BLaER1 (cell line): Measurements from ENCODE around the gene GALNTL6.

Experiments used
- H3K27ac ChIP-seq: shearing (Covaris generic); formaldehyde crosslinking; 2 replicates; pipeline ENCODE4 v1.8.1; 2022
- H3K27me3 ChIP-seq: shearing (Covaris generic); formaldehyde crosslinking; 2 replicates; pipeline ENCODE4 v1.8.1; 2022
- H3K36me3 ChIP-seq: shearing (Covaris generic); formaldehyde crosslinking; 2 replicates; pipeline ENCODE4 v1.8.1; 2022
- H3K4me1 ChIP-seq: shearing (Covaris generic); formaldehyde crosslinking; 2 replicates; pipeline ENCODE4 v1.8.1; 2022
- H3K4me2 ChIP-seq: shearing (Covaris generic); formaldehyde crosslinking; 2 replicates; pipeline ENCODE4 v1.8.1; 2022
- H3K4me3 ChIP-seq: shearing (Covaris generic); formaldehyde crosslinking; 2 replicates; pipeline ENCODE4 v1.8.1; 2022
- H3K9ac ChIP-seq: shearing (Covaris generic); formaldehyde crosslinking; 2 replicates; pipeline ENCODE4 v1.8.1; 2022
- H3K9me3 ChIP-seq: shearing (Covaris generic); formaldehyde crosslinking; 2 replicates; pipeline ENCODE4 v1.8.1; 2022
- H4K20me1 ChIP-seq: shearing (Covaris generic); formaldehyde crosslinking; 2 replicates; pipeline ENCODE4 v1.8.1; 2022
- Cebpa-rat ChIP-seq: shearing (Covaris generic); IDR thresholded peaks from 2 replicates; pipeline ENCODE4 v1.8.1; 2022

GALNTL6 gene

GRCh38 chr4:172311682-172312081 is 498.5 kb downstream of the GALNTL6 start:
- Histone ChIP-seq H3K9me3 (peaks cover 8% of the 10 kb centered on the region; the same call in 1 of the 2 replicates), H3K4me1 (peaks cover 9% of the 10 kb centered on the region), H3K36me3 (no peaks in the 10 kb centered on the region), H3K27me3 (no peaks in the 10 kb centered on the region), H3K9ac (no peak overlapping the region), H3K4me2 (no peak overlapping the region), H3K27ac (no peak overlapping the region), H4K20me1 (no peaks in the 10 kb centered on the region), H3K4me3 (no peak overlapping the region)
- no peak for TF ChIP-seq Cebpa-rat

- Histone ChIP-seq H3K36me3 (no peaks in the 10 kb centered on the region), H3K4me3 (no peak overlapping the region), H3K27ac (no peak overlapping the region), H3K9ac (no peak overlapping the region), H3K4me1 (peaks cover 32% of the 10 kb centered on the region), H3K9me3 (0 out of 2 replicates have a peak, but pooled peaks cover 5% of the 10 kb centered on the region), H3K4me2 (no peak overlapping the region), H4K20me1 (no peaks in the 10 kb centered on the region), H3K27me3 (peaks cover 10% of the 10 kb centered on the region; the same call in 1 of the 2 replicates)
- TF ChIP-seq Cebpa-rat = no peak
Measured at GRCh38 chr4:172323288-172323687, 510.1 kb downstream of the GALNTL6 start.

- Histone ChIP-seq H3K4me2 (no peak overlapping the region), H3K4me1 (no peaks in the 10 kb centered on the region), H3K9me3 (no peaks in the 10 kb centered on the region), H3K36me3 (no peaks in the 10 kb centered on the region), H3K9ac (no peak overlapping the region), H4K20me1 (no peaks in the 10 kb centered on the region), H3K27ac (no peak overlapping the region), H3K27me3 (no peaks in the 10 kb centered on the region), H3K4me3 (no peak overlapping the region)
- TF ChIP-seq Cebpa-rat = no peak
Measured at GRCh38 chr4:172344308-172344938, 531.2 kb downstream of the GALNTL6 start.

- Histone ChIP-seq H3K4me3 (no peak overlapping the region), H3K4me2 (no peak overlapping the region), H3K9me3 (no peaks in the 10 kb centered on the region), H4K20me1 (no peaks in the 10 kb centered on the region), H3K9ac (no peak overlapping the region), H3K36me3 (no peaks in the 10 kb centered on the region), H3K27ac (no peak overlapping the region), H3K27me3 (no peaks in the 10 kb centered on the region), H3K4me1 (no peaks in the 10 kb centered on the region)
- no peak for TF ChIP-seq Cebpa-rat
Measured at GRCh38 chr4:172348426-172348825, 535.2 kb downstream of the GALNTL6 start.

- H3K36me3 ChIP-seq = no peaks in the 10 kb centered on the region
- no peak for TF ChIP-seq Cebpa-rat
- H3K27ac ChIP-seq = no peak overlapping the region
- no peaks in the 10 kb centered on the region for H3K4me1 ChIP-seq
- H3K4me3 ChIP-seq = no peak overlapping the region
- no peaks in the 10 kb centered on the region for H3K27me3 ChIP-seq
- no peaks in the 10 kb centered on the region for H3K9me3 ChIP-seq
- H4K20me1 ChIP-seq = no peaks in the 10 kb centered on the region
- no peak overlapping the region for H3K4me2 ChIP-seq
- no peak overlapping the region for H3K9ac ChIP-seq
Measured at GRCh38 chr4:172352356-172352755, 539.2 kb downstream of the GALNTL6 start.

GRCh38 chr4:172356016-172356415 is 542.8 kb downstream of the GALNTL6 start:
- H3K4me1 ChIP-seq = no peaks in the 10 kb centered on the region
- no peak overlapping the region for H3K27ac ChIP-seq
- H4K20me1 ChIP-seq = no peaks in the 10 kb centered on the region
- no peaks in the 10 kb centered on the region for H3K27me3 ChIP-seq
- no peak for TF ChIP-seq Cebpa-rat
- H3K9ac ChIP-seq = no peak overlapping the region
- no peak overlapping the region for H3K4me3 ChIP-seq
- H3K4me2 ChIP-seq = no peak overlapping the region
- H3K36me3 ChIP-seq = no peaks in the 10 kb centered on the region
- no peaks in the 10 kb centered on the region for H3K9me3 ChIP-seq

- H4K20me1 ChIP-seq = no peaks in the 10 kb centered on the region
- no peaks in the 10 kb centered on the region for H3K9me3 ChIP-seq
- H3K4me3 ChIP-seq = no peak overlapping the region
- H3K27me3 ChIP-seq = no peaks in the 10 kb centered on the region
- H3K4me1 ChIP-seq = no peaks in the 10 kb centered on the region
- H3K27ac ChIP-seq = no peak overlapping the region
- H3K4me2 ChIP-seq = no peak overlapping the region
- H3K9ac ChIP-seq = no peak overlapping the region
- H3K36me3 ChIP-seq = no peaks in the 10 kb centered on the region
- no peak for TF ChIP-seq Cebpa-rat
Measured at GRCh38 chr4:172357006-172357540, 543.9 kb downstream of the GALNTL6 start.

GRCh38 chr4:172362569-172362968 is 549.4 kb downstream of the GALNTL6 start:
- no peak overlapping the region for H3K27ac ChIP-seq

GRCh38 chr4:172369471-172369959 is 556.3 kb downstream of the GALNTL6 start:
- no peak for TF ChIP-seq Cebpa-rat
- Histone ChIP-seq H3K36me3 (no peaks in the 10 kb centered on the region), H3K4me2 (no peak overlapping the region), H4K20me1 (no peaks in the 10 kb centered on the region), H3K9ac (no peak overlapping the region), H3K9me3 (peaks cover 12% of the 10 kb centered on the region), H3K4me1 (no peaks in the 10 kb centered on the region), H3K27me3 (no peaks in the 10 kb centered on the region), H3K4me3 (no peak overlapping the region), H3K27ac (no peak overlapping the region)

More at GRCh38 chr4:172362569-172362968, 549.4 kb downstream of the GALNTL6 start:
- no peak for TF ChIP-seq Cebpa-rat
- no peaks in the 10 kb centered on the region for H3K27me3 ChIP-seq
- H3K36me3 ChIP-seq = no peaks in the 10 kb centered on the region
- H3K9ac ChIP-seq = no peak overlapping the region
- no peaks in the 10 kb centered on the region for H3K9me3 ChIP-seq
- no peak overlapping the region for H3K4me3 ChIP-seq
- no peaks in the 10 kb centered on the region for H3K4me1 ChIP-seq
- no peaks in the 10 kb centered on the region for H4K20me1 ChIP-seq
- H3K4me2 ChIP-seq = no peak overlapping the region

- Histone ChIP-seq H3K27ac (no peak overlapping the region), H3K36me3 (no peaks in the 10 kb centered on the region), H4K20me1 (no peaks in the 10 kb centered on the region), H3K4me2 (no peak overlapping the region), H3K9ac (no peak overlapping the region), H3K4me3 (no peak overlapping the region), H3K27me3 (no peaks in the 10 kb centered on the region), H3K9me3 (peaks cover 6% of the 10 kb centered on the region; the same call in 1 of the 2 replicates), H3K4me1 (no peaks in the 10 kb centered on the region)
- no peak for TF ChIP-seq Cebpa-rat
Measured at GRCh38 chr4:172377486-172378140, 564.4 kb downstream of the GALNTL6 start.
